ENCODE measurements around the gene SDCBP2.

The SDCBP2 gene

GRCh38 chr20:1310506-1311190, 18.3 kb downstream of the SDCBP2 start:
- DNase-seq, result no peak

GRCh38 chr20:1310071-1310470, 18.9 kb downstream of the SDCBP2 start:
- no peak for DNase-seq

GRCh38 chr20:1309439-1309847, 19.5 kb downstream of the SDCBP2 start:
- DNase-seq, result no peak

- DNase-seq, result no peak
Measured at GRCh38 chr20:1308702-1309095, 20.2 kb downstream of the SDCBP2 start.

GRCh38 chr20:1308067-1308701, 20.8 kb downstream of the SDCBP2 start:
- DNase-seq, result no peak

- DNase-seq, result no peak
Measured at GRCh38 chr20:1307571-1307971, 21.4 kb downstream of the SDCBP2 start.

- DNase-seq, result no peak
Measured at GRCh38 chr20:1307171-1307570, 21.8 kb downstream of the SDCBP2 start.

GRCh38 chr20:1306316-1307135, 22.4 kb downstream of the SDCBP2 start:
- no peak for DNase-seq

- no peak for DNase-seq
Measured at GRCh38 chr20:1305712-1306111, 23.2 kb downstream of the SDCBP2 start.

GRCh38 chr20:1304710-1305515, 24.0 kb downstream of the SDCBP2 start:
- no peak for DNase-seq

- DNase-seq, result no peak
Measured at GRCh38 chr20:1302685-1303541, 26.0 kb downstream of the SDCBP2 start.

- DNase-seq, result peak; percentile 53
Measured at GRCh38 chr20:1301031-1301529, 27.9 kb downstream of the SDCBP2 start.

GRCh38 chr20:1300083-1300840, 28.7 kb downstream of the SDCBP2 start:
- no peak for DNase-seq

- peak; percentile 57 for DNase-seq
Measured at GRCh38 chr20:1299522-1299921, 29.4 kb downstream of the SDCBP2 start.

- DNase-seq, result no peak
Measured at GRCh38 chr20:1298888-1299511, 29.9 kb downstream of the SDCBP2 start.

GRCh38 chr20:1298166-1298565, 30.8 kb downstream of the SDCBP2 start:
- DNase-seq, result no peak

GRCh38 chr20:1297486-1297885, 31.5 kb downstream of the SDCBP2 start:
- no peak for DNase-seq

- DNase-seq, result no peak
Measured at GRCh38 chr20:1296922-1297321, 32.0 kb downstream of the SDCBP2 start.

- DNase-seq, result no peak
Measured at GRCh38 chr20:1296117-1296610, 32.8 kb downstream of the SDCBP2 start.

GRCh38 chr20:1295276-1295930, 33.5 kb downstream of the SDCBP2 start:
- no peak for DNase-seq
